ENCODE measurements around the gene CFAP97D2. TPM values are rescaled to one million over a fixed set of nuclear protein-coding genes. Genes with fewer than 3 reads are reported as not detected.

The CFAP97D2 gene
- total and polyA plus RNA-seq, 2 of the 13 experiments (the other 11 are each of a cell fraction or from before 2014, with no cell fraction given), result not detected

DNA sequence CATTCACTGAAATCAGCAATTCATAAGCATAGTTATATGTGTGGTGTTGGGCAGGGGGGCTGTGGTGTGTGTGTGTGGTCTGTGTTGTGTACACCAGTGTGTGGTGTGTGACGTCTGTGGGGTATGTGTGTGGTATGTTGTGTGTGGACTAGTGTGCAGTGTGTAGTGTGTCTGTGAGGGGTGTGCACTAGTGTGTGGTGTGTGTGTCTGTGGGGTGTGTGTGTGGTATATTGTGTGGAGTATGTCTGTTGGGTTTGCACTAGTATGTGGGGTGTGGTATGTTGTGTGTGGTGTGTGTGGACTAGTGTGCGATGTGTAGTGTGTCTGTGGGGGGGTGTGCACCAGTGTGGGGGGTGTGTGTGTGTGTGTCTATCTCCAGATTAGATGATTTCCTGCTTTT is 48.5 kb downstream of the CFAP97D2 start (continued):
- TF ChIP-seq KLF12 (CRISPR knock-in tag; IDR thresholded peaks at IDR 0.05; ENCODE audit: borderline replicate concordance) (no peak), ZNF10 (CRISPR knock-in tag; IDR thresholded peaks at IDR 0.05; ENCODE audit: borderline replicate concordance, low read depth) (no peak), SNRNP70 (IDR thresholded peaks at IDR 0.05; ENCODE audit: low read depth, low read length) (no peak), ZNF775 (CRISPR knock-in tag; IDR thresholded peaks at IDR 0.05; ENCODE audit: borderline replicate concordance) (no peak), RARG (CRISPR knock-in tag; IDR thresholded peaks at IDR 0.05; ENCODE audit: low read depth) (no peak), NR2F1 (CRISPR knock-in tag; IDR thresholded peaks at IDR 0.05) (no peak), ZNF724P (CRISPR knock-in tag; IDR thresholded peaks at IDR 0.05; ENCODE audit: borderline replicate concordance) (no peak)
- TF ChIP-seq, protein P1, sequence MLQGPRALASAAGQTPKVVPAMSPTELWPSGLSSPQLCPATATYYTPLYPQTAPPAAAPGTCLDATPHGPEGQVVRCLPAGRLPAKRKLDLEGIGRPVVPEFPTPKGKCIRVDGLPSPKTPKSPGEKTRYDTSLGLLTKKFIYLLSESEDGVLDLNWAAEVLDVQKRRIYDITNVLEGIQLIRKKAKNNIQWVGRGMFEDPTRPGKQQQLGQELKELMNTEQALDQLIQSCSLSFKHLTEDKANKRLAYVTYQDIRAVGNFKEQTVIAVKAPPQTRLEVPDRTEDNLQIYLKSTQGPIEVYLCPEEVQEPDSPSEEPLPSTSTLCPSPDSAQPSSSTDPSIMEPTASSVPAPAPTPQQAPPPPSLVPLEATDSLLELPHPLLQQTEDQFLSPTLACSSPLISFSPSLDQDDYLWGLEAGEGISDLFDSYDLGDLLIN (CRISPR knock-in tag; IDR thresholded peaks at IDR 0.05; ENCODE audit: borderline replicate concordance), result no peak
- TF ChIP-seq, protein P2, sequence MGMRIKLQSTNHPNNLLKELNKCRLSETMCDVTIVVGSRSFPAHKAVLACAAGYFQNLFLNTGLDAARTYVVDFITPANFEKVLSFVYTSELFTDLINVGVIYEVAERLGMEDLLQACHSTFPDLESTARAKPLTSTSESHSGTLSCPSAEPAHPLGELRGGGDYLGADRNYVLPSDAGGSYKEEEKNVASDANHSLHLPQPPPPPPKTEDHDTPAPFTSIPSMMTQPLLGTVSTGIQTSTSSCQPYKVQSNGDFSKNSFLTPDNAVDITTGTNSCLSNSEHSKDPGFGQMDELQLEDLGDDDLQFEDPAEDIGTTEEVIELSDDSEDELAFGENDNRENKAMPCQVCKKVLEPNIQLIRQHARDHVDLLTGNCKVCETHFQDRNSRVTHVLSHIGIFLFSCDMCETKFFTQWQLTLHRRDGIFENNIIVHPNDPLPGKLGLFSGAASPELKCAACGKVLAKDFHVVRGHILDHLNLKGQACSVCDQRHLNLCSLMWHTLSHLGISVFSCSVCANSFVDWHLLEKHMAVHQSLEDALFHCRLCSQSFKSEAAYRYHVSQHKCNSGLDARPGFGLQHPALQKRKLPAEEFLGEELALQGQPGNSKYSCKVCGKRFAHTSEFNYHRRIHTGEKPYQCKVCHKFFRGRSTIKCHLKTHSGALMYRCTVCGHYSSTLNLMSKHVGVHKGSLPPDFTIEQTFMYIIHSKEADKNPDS (CRISPR knock-in tag; IDR thresholded peaks at IDR 0.05), result no peak

DNA sequence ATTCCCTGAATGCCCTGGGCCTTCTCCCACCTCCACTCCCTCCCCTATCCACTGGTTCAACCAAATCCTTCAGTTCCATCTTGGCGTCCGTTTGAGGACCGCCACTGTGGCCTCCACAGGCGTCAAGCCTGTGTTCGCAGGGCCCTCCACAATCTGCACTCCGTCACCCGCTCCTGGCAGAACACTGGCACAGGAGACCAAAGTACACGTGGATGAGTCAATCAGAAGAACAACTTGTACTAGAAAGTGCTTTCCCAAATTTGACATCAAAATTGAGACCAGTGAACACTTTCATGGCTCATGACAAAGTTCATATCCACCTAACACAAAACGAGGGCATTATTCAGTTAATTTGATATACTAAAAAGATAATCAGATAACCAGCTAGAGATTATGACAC is 49.1 kb downstream of the CFAP97D2 start:
- FAIRE-seq, result no peak
- TF ChIP-seq ZMYM3 (CRISPR knock-in tag; IDR thresholded peaks at IDR 0.05) (no peak), XBP1 (CRISPR knock-in tag; IDR thresholded peaks at IDR 0.05) (no peak), FOSL2 (CRISPR knock-in tag; IDR thresholded peaks at IDR 0.05) (0 out of 2 replicates have a peak, but pooled peaks have one; percentile 12), SMYD3 (CRISPR knock-in tag; IDR thresholded peaks at IDR 0.05) (no peak), YEATS2 (CRISPR knock-in tag; IDR thresholded peaks at IDR 0.05; ENCODE audit: borderline replicate concordance) (no peak), NCOA2 (CRISPR knock-in tag; IDR thresholded peaks at IDR 0.05) (no peak), ZNF253 (CRISPR knock-in tag; IDR thresholded peaks at IDR 0.05; ENCODE audit: borderline replicate concordance) (no peak)
- no peak for DNase-seq (ENCODE audit: low spot score)
- Histone ChIP-seq H3K36me3 (replicated peaks in 1 of 2; ENCODE audit: control insufficient read depth in 1 of 2, insufficient read depth in 2 of 2, low read length in 2 of 2) (no peaks in the 10 kb centered on the region), H3K4me3 (replicated peaks in 1 of 3; ENCODE audit: insufficient read depth in 1 of 3, low read depth in 2 of 3, low read length in 3 of 3) (no peak overlapping the region), H3K9ac (ENCODE audit: insufficient read depth, low read depth, low read length) (no peak overlapping the region), H2AFZ (ENCODE audit: low read length) (no peak overlapping the region), H3K27ac (ENCODE audit: extremely low read length, insufficient read depth, low read length) (no peak overlapping the region), H3K79me2 (ENCODE audit: insufficient read depth, low read length) (no peaks in the 10 kb centered on the region), H3K9me3 (ENCODE audit: low read length) (no peaks in the 10 kb centered on the region), H3K27me3 (ENCODE audit: control insufficient read depth in 1 of 2, insufficient read depth in 2 of 2, low read length in 2 of 2) (peaks cover 6 to 52% of the 10 kb centered on the region in 2 experiments), H3K4me2 (ENCODE audit: low read depth, low read length) (no peak overlapping the region), H4K20me1 (ENCODE audit: insufficient read depth, low read length) (no peaks in the 10 kb centered on the region), H3K4me1 (ENCODE audit: insufficient read depth, low read length) (no peaks in the 10 kb centered on the region)
- BruUV-seq (replicated peaks), result no TSS peak
- WGBS (ENCODE audit: low lambda C conversion rate), result 2% methylated on average over 9 of the region's 9 CpGs
- no peak for ATAC-seq
- intact Hi-C loops (cut with micrococcal nuclease; ENCODE audit: unreplicated experiment) (no loop called here), in situ Hi-C loops (cut with HindIII; ENCODE audit: extremely low pct_ligation_motif_present, low pct_unique_long_range_greater_than_20kb) (loop anchor here (5.0 kb wide), 1 partner anchor 86 kb away; no protein-coding TSS in a partner anchor)
- ChIA-PET CTCF (ENCODE audit: low intra/inter-chr PET ratio, low total read pairs) (no interaction called here), POLR2A (no interaction called here)

Measured in HepG2 (cell line).